ENCODE results near the gene DOCK4.

GRCh38 chr7:112122144-112122543 lies 84.1 kb downstream of the DOCK4 start:
- TF ChIP-seq YY1 (IDR thresholded peaks at IDR 0.05; ENCODE audit: insufficient read depth, insufficient read length) (no peak), ZNF274 (IDR thresholded peaks at IDR 0.05; ENCODE audit: low read depth, low read length) (no peak)

Measured in NT2/D1 (cell line).